GM08714 (cell line): Measurements from ENCODE around the gene TARBP2.
A peak's percentile ranks its signal among the peaks of the same experiment; 100 is the strongest.

ENCODE experiments used
- H3K4me3 ChIP-seq: fragments of 200-500 bp; sonication (Bioruptor generic); 2 replicates; pipeline ENCODE4 v1.5.1; 2014; ENCODE audit warnings: mild to moderate bottlenecking, low read length, inconsistent platforms
- ZNF274 ChIP-seq: IDR thresholded peaks from 2 replicates; pipeline ENCODE4 v1.6.1; 2012; ENCODE audit warnings: mild to moderate bottlenecking, low read depth, low read length

Gene TARBP2

DNA sequence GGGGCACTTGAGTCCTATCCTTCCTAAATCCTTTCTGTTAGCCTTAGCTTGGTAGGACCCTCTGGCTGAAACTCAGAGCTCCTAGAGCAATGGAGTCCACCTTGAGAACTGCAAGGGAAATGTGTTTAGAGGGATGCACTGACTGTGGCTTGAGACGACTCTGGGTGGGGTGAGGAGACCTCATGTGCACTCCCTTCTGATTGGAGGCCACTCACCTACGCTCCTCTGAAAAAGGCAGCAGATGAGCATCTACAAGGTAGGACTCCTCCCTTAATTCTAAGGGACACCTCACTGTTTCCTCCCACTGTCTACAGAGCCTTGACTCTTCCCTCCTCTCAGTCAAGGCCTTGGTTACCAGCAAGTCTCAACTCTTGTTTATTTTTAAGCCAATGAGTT, 2.9 kb upstream of the TARBP2 start:
- H3K4me3 ChIP-seq, result no peak overlapping the region; the same call in 1 of the 2 replicates
- no peak for TF ChIP-seq ZNF274

DNA sequence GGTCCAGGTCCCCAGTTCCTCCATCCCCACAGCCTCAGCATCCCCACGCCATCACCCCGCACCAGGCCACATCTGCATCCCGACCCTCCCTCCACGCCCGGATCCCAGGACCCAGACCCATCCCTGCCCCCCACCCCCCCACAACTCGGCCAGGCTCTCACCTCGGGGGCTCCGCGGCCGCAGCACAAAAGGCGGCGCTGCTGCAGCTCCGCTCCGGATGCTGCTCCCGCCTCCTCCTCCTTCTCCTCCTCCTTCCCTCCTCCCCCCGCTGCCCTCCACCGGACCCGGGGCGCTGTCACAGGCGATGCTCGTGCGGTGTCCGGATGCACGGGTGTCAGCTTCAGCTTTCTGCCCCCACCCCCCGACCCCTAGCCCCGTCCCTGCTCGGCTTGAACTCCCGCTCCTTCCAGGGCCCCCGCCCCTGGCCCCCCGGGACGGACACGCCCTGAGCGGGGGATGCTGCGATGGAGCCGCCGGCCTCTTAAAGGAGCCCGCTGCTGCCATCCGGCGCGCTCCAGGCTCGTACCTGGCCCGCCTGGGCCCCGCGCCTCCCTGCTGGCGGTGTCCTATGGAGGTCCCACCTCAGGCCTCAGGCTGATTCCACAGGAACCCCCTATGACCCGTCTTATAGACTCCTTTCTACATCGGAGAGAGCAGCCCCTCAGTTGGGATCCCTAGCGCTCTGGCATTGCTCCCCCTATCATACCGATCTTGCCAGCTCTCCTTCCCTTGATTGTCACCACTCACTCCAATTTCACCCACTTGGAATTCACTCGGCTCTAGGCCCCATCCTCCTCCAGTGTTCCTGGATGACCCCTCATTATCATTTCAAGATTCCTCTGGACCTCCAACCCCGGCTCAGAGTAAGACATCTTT, 1.6 kb upstream of the TARBP2 start, which contains the start of gene MAP3K12:
Gene MAP3K12 (minus strand): TSS at position 193 of the 876 bp plus-strand sequence. CDS start 12,067 bp downstream, outside the sequence.
- TF ChIP-seq ZNF274, result no peak
- H3K4me3 ChIP-seq, result peak within 1 kb of the TSS; percentile 71

DNA sequence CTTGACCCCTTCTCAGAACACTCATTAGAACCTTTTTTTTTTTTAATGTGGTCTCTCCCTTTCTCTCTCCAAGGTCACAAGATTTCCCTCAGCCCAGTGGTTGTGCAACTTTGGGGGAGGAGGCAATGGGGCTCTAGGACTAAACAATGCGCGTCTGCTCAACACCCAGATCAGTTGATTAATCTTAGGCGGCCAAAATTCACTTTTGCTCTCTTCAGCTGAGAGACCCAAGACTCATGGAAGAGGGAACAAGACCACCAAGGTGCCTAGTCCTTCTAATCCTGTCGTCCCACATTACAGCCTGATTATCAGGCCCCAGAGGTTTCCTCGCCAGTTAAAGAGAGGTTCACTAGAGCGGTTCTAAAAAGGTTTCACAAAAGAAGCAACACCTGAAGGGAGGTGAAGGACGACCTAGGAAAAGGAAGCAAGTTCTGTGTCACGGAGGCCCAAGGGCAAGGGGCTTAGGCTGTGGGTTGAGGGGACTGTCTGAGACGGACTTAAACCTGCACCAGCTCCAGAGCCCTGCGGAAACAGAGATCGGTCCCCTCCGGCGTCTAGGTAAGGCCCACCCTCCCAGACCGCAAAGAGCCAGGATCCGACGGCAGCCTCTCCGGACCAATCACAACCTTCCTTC, 824 bp upstream of the TARBP2 start:
- peak overlapping the region; percentile 71 for H3K4me3 ChIP-seq
- no peak for TF ChIP-seq ZNF274

DNA sequence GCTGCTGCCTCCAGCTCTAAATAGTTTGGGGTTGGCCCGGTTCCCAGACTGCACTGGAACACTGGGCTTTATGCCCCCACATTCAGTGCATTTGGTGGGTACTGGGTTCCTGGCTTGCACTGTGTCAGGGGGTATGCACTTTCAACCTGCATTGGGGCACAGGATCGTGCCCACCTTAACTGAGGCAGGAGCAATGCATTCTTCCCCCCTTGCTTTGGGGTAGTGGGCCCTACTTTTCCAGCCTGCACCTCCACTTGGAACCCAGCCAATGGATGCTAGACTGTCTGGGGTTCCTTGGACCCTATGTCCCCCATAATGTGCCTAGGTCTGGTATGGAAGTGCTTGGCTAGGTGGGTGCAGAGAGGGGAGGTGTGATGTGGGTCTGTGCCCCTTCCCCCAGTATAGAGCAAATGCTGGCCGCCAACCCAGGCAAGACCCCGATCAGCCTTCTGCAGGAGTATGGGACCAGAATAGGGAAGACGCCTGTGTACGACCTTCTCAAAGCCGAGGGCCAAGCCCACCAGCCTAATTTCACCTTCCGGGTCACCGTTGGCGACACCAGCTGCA, 615 bp downstream of the TARBP2 start:
- TF ChIP-seq ZNF274, result no peak
- peak overlapping the region; percentile 68 for H3K4me3 ChIP-seq

GRCh38 chr12:53502331-53502730, 1.2 kb downstream of the TARBP2 start:
- TF ChIP-seq ZNF274, result no peak
- H3K4me3 ChIP-seq, result peak overlapping the region; percentile 68; the same call in 1 of the 2 replicates

DNA sequence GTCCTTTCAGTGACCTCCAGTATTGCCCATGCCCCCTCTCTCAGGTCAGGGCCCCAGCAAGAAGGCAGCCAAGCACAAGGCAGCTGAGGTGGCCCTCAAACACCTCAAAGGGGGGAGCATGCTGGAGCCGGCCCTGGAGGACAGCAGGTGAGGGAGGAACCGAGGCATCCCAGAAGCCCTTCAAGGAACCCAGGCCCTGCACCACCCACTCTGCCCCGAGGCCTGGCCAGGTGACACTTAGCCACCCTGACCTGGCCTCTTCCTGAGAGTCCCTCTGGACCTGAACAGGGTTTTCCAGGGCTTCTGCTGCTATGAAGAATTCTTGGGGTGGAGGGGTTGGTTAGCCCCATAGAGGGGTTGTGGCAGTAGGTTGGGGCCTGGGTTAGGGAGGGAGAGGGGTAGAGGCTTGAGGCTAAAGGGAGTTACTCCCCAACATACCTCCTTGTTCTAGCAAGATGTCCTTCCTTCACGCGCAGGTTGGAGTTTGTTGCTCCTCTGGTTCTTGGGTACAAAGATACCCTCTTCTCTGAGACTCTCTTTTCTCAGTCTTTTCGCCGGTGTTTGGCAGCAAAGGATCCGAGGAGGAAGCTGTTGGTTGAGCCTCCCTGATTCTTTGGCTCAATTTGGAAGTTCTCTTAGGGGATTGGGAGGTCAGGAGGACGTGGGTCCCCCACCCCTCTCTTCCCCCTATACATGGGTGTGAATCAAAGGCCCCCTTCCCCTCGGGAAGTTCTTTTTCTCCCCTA, 2.1 kb downstream of the TARBP2 start:
- no peak for TF ChIP-seq ZNF274
- no peak overlapping the region for H3K4me3 ChIP-seq

DNA sequence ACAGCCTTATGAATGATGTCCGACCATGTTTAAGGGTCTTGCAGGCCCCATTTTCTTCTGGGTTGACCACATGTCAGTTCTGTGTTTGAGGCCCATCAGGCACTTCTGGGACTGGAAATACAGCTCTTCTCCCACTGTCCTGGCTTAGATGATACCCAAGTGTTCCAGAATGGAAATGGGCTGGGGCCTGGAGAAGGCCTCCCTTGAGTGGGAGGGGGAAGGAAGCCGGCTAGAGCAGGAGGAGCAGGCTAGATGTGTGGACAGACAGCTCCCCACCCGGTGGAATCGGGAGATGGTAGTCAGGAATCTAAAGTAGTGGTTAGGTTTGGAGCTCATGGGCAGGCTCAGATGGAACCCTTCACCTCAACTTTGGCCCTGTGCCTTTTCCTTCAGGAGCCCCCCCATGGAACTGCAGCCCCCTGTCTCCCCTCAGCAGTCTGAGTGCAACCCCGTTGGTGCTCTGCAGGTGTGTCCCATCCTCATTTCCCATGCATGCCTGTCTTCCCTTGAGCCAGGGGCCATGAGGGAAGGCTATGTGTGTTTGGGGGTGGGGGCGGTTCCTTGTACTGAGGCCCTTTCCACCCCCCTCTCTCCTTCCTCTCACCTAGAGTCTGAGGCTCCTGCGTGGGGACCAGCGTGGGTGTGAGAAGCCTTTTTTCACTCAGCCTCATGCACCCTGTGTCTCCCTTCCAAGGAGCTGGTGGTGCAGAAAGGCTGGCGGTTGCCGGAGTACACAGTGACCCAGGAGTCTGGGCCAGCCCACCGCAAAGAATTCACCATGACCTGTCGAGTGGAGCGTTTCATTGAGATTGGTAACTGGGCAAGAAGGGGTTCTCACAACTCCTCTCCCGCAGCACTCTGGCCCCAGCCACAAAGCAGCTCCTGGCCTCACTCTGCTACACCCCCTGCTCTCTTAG, 3.2 kb downstream of the TARBP2 start:
- no peak overlapping the region for H3K4me3 ChIP-seq
- TF ChIP-seq ZNF274, result no peak

DNA sequence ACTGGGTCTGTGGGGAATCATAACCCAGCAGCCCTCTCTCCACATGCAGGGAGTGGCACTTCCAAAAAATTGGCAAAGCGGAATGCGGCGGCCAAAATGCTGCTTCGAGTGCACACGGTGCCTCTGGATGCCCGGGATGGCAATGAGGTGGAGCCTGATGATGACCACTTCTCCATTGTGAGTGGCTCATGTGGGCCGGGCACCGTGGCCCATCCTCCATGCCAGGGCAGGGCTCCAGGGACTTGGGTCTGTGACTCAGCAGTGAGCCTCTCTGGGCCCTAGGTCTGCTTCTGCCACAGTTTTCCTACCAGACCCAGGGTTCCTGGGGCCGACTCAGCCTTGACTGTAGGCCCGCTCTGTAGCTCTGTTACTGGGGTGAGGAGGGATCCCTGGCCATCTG, 4.0 kb downstream of the TARBP2 start:
- H3K4me3 ChIP-seq, result no peak overlapping the region
- no peak for TF ChIP-seq ZNF274

- H3K4me3 ChIP-seq, result no peak overlapping the region
- no peak for TF ChIP-seq ZNF274
These were observed 4.7 kb downstream of the TARBP2 start for GRCh38 chr12:53505555-53506449.

- TF ChIP-seq ZNF274, result no peak
- H3K4me3 ChIP-seq, result no peak overlapping the region
These were observed 5.3 kb downstream of the TARBP2 start for GRCh38 chr12:53506450-53506785.

DNA sequence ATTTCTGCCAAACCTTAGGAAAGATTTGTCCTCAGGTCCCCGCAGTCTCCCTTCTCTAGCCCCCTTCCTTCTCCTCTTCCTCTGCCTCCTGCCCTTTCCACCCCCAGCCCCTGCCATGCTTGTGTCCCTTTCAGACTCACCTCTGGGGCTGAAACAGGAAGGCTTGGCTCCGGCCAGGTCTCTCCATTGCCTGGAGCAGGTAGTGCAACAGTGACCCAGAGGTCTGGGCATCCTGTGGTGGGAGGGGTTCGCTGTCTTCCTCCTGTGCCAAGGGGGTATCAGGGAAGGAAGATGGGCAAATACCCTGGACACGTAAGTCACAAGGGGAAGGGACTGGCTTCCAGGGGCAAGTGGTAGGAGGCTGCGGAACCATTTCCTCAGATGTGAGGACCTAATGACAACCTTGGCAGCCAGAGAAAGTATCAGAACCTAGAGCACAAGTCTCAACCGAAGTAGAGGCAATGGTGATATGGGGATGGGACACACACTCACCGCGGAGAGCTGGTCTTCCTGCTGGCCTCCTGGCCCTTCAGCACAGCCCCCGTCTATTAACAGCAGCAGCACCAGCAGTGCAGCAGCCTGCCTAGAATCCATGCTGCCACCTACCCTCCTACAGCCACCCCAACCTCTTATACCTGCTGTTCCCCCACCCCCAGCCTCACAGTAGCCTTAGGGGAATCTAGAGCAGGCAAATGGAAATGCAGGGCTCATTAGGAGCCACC, 6.0 kb downstream of the TARBP2 start, which contains the start of gene NPFF:
Gene NPFF (minus strand): TSS at position 604 of the 722 bp plus-strand sequence. CDS start 10 bp downstream, at position 594.
- no peak for TF ChIP-seq ZNF274
- H3K4me3 ChIP-seq, result no peak within 1 kb of the TSS

DNA sequence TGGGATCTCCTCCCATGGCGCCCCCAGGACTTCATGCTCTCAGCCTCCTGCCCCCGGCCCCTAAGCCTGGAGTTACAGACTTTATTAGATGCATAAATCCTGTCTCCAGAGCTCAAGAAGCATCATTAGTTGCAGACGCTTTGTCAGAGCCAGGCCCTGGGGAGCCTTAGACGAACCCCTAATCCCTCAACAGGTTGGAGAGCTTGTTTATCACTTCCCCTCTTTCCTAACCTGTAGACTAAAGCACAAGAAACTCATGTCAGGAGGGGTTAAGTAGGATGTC, 6.5 kb downstream of the TARBP2 start:
- no peak for TF ChIP-seq ZNF274
- no peak overlapping the region for H3K4me3 ChIP-seq
